GM21360 (cell line): ENCODE measurements around the gene USP25.
"Not testable (repeated sequence)": the region's sequence is repeated elsewhere in the genome, so short reads cannot be mapped to it uniquely, and the experiment has no call there.

Source experiments
- ATAC-seq: cut with Tn5 transposase; IDR thresholded peaks from one replicate; pipeline ENCODE4 v1.9.1; 2021; ENCODE audit warnings: mild to moderate bottlenecking, moderate library complexity; ENCODE audit not compliant: unreplicated experiment

USP25 gene

DNA sequence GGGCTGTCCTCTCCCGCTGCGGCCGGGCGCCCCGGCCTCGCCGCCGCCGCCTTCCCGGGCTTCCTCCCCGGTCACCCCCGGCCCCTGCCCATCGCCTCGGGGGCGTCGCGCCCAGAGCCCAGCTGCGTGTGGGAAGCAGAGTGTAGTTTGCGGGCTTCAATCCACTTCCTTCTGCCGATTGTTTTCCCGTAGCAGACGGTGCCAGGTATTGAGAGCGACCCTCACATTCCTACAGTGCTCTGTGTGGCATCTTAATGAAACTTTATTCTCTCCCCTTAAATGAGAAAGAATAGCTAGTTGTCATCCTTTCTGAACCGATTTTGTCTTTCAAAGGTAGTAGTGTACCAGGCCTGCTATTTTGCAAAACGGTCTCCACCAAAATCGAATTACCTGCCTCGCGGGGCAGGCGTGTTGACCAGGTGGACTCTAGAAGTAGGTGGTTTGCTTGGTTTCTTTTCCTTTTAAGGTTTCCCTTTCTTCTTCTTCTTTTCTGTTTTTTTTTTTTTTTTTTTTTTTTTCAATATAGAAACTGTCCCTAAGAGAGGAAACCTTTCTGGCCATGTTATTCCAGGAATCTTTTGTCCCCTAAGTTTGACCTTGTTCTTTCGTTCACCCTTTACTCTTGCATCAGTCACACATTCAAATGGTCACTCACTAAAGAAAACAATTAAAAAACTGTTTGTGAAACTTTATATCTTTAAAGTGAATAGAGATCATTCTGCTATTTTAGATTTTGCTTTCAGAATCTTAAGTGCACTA lies 881 bp downstream of the USP25 start:
- no peak for ATAC-seq

DNA sequence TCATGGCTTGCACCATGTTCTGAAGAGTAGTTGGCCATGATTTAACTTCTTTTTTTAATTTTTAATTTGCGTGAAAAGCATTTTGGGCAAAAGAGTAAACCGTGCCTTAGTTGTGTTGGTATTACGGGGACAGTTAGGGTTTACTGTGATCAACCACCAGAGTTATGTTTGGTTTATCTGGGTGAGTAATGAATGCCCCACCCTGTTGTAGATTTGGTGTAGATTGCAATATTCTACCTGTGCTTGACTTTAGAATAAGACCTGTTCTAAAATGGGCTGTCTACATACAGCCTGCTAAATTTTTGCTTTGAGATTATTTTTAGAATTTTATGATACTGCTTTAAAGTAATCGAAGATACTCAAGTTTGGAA lies 1.4 kb downstream of the USP25 start:
- ATAC-seq, result no peak

- ATAC-seq, result peak; percentile 40
Observed at GRCh38 chr21:15732290-15732995, 2.7 kb downstream of the USP25 start.

DNA sequence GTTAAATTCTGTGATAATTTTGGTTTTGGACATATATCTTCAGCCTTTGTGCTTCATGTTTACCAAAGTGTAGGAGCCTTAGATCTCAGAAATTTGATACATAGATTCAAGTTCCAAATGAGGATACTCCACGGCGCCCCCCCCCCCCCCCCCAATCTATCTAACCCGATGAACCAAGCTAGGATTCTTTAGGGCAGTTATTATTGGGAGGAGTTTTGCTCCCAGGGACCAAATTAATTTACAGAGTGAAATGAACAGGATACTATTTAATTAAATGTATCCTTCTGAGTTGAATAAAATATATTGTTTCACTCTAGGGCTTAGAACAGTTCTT lies 3.2 kb downstream of the USP25 start:
- no peak for ATAC-seq

DNA sequence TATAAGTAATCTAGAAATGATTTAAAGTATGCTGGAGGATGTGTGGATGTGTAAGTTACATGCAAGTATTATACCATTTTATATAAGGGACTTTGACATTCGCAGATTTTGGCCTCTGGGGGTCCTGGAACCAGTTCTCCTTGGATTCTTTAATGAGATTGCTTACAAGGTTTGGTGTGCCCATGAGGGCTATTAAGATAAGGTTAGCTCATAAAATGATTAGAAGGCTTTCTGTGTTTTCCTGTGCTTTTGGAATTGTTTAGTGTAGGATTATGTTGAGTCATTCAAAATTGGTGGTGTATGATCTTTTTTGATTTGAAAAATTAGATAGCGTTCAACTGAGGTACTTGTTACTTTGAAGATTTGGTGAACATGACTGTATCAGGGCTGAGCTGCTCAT lies 5.6 kb downstream of the USP25 start:
- no peak for ATAC-seq

DNA sequence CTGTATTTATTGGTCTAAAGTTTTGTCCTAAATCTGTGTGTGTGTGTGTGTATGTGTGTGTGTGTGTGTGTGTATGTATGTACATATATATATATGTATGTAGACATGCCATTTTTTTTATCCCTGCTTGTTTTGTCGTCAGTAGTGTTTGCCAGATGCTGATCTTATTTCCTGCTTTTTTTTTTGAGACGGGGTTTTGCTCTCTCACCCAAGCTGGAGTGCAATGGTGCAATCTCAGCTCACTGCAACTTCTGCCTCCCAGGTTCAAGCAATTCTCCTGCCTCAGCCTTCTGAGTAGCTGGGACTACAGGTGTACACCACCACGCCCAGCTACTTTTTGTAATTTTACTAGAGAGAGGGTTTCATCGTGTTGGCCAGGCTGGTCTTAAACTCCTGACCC lies 6.1 kb downstream of the USP25 start:
- ATAC-seq, result not testable (repeated sequence)

GRCh38 chr21:15738779-15739178 lies 9.0 kb downstream of the USP25 start:
- ATAC-seq, result not testable (repeated sequence)

DNA sequence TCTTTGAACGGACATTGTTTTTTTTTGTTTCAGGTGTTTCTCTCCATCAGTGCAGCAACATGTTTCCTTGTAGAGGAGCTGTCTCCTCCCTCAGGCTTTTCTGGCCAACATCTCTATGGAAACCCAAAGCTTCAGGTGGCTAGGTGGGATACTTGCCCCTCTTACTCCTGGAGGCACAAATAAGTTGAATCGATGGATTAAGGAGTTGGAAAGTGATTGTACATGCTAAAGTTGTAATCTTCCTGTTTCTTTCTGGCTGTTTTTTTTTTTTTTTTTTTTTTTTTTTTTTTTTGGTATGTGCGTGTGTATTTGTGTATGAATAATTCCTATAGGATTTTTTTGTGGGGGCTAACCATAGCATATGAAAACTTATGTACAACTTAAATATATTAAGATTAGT lies 10.6 kb downstream of the USP25 start:
- ATAC-seq, result no peak

GRCh38 chr21:15741510-15741909 lies 11.7 kb downstream of the USP25 start:
- ATAC-seq, result no peak

DNA sequence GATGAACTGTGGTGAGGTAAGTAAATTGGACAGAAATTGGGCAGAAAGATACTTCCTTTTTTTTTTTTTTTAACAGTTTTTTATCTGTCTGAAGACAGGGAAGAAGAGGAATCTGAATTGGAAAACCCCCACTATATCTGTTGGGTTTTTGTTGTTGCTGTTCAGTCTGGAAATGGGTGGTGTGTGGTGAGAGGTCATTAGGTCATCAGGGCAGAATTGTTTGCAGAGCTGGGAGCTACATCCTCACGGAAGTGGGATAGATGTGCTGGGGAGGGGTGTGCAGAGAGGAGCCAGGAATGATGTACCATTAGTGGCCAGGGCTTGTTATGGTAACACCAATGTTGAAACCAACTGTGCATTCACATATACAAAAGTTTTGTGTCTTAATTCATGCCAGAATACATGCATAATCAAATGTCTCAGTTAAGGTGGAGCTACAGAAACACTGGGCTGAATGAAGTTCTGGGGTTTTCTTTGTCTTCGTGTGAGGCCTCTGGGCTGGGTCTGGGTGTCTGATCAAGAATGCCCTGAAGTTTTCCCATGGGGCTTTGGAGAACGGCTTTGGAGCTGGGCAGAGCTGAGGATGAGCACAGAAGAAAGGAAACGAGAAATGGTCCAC lies 12.4 kb downstream of the USP25 start:
- no peak for ATAC-seq

DNA sequence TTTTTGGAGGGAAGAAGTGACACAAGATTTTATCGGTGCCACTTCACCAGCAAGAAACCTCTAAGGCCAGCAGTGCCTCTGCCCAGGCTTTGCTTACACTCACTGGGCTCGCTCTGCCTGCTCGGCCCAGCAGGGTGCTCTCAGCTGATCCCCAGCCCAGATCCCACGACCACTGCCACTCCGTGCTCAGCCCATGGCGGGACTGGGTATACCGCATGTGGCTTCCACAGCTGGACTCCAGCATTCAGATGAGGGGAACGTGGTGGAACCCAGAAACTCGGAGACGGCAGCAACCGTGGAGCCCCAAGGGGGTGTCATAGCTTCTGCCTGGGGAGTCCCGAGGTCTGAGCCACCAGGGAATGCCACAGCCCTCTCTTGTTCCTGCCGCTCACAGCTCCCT lies 12.9 kb downstream of the USP25 start:
- no peak for ATAC-seq

DNA sequence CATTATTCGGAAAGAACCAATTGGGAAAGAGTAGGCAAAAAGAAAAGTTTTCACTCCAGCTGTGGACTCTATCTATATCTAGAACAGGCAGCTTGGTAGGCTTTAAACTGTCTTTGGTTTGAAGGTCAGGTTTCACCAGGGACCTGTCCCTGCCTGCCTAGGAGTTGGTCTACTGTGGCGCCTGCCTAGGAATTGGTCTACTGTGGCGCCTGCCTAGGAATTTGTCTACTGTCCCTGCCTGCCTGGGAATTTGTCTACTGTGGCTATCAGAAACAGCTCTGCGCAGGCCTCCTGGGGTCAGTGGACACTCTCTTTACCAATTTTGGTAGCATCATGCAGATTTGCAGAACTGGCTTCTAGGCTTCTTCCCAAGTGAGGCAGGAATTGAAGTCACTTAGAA lies 13.8 kb downstream of the USP25 start:
- no peak for ATAC-seq

- ATAC-seq, result no peak
Observed at GRCh38 chr21:15744926-15745325, 15.1 kb downstream of the USP25 start.

- ATAC-seq, result no peak
Observed at GRCh38 chr21:15748586-15748985, 18.8 kb downstream of the USP25 start.

GRCh38 chr21:15749082-15749860 lies 19.5 kb downstream of the USP25 start:
- ATAC-seq, result no peak

DNA sequence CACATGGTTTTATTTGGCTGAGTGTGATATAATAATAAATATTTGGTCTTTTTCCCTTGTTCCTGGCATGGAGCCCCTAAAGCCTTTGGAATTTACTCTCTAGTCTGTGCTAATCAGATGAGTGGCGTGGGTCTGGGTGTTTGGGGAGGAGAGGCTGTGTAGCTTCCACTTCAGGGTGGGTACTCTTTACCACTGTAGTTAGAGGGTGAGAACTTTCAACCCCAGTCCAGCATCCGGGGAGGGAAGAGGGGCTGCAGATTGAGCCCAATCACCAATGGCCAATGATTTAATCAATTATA lies 20.0 kb downstream of the USP25 start:
- ATAC-seq, result no peak

DNA sequence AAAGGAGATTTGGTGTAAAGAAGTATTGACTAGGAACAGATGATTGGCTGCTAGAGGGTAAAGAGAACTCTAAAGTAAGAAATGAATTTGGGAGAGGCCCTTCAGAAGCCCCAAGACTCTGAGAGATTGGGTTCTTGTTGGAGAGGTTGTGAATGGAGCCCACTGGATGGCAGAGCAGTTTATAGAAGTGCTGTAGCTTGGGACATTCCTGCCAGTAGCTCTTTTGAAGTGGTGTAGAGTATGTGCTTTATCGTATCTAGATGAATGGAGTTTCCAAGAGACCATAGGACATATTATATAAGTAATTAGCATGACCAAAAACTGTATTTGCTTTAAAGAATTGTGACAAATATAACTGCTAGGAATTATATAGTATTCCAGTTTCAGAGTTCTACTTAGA lies 21.3 kb downstream of the USP25 start:
- no peak for ATAC-seq

GRCh38 chr21:15751546-15751945 lies 21.8 kb downstream of the USP25 start:
- no peak for ATAC-seq

- no peak for ATAC-seq
Observed at GRCh38 chr21:15752763-15753407, 23.1 kb downstream of the USP25 start.

- ATAC-seq, result no peak
Observed at GRCh38 chr21:15753741-15754140, 24.0 kb downstream of the USP25 start.

GRCh38 chr21:15754640-15755039 lies 24.9 kb downstream of the USP25 start:
- ATAC-seq, result no peak
